ENCODE measurements around the gene SETD1A. TPM values are rescaled to one million over a fixed set of nuclear protein-coding genes. Genes with fewer than 3 reads are reported as not detected.
A peak's percentile ranks its signal among the peaks of the same experiment; 100 is the strongest.

Gene SETD1A
- total and polyA plus RNA-seq, 9 of the 15 experiments (the other 6 are each of a cell fraction or from before 2014, with no cell fraction given), result 0.08 to 36.0 (median 4.2) TPM

- TF ChIP-seq TCF15 (CRISPR knock-in tag; IDR thresholded peaks at IDR 0.05) (no peak), NR2C1 (IDR thresholded peaks at IDR 0.05) (no peak), NR2C1 (tag; IDR thresholded peaks at IDR 0.05) (peak; percentile 51; the same call in 1 of the 2 replicates), BDP1 (IDR thresholded peaks at IDR 0.05; ENCODE audit: insufficient read depth, insufficient read length) (no peak), TFAP4 (CRISPR knock-in tag; IDR thresholded peaks at IDR 0.05; ENCODE audit: borderline replicate concordance) (peak; percentile 59; the same call in 1 of the 2 replicates), CUX1 (CRISPR knock-in tag; IDR thresholded peaks at IDR 0.05) (no peak), CREB3L1 (IDR thresholded peaks at IDR 0.05; ENCODE audit: borderline replicate concordance, low read depth) (peak; percentile 54; the same call in 1 of the 2 replicates), FOXJ2 (tag; IDR thresholded peaks at IDR 0.05) (no peak), POU5F1 (IDR thresholded peaks at IDR 0.05; ENCODE audit: borderline replicate concordance, low read depth, low read length, partially characterized antibody) (peak; percentile 38), YY1 (IDR thresholded peaks at IDR 0.05; ENCODE audit: borderline replicate concordance in 1 of 3, control insufficient read depth in 1 of 3, extremely low read depth in 1 of 3, insufficient read depth in 3 of 3, insufficient read length in 1 of 3, insufficient replicate concordance in 2 of 3, low read depth in 1 of 3, low read length in 2 of 3) (peak in 1 of 3 experiments; percentile 13), ATF2 (CRISPR knock-in tag; IDR thresholded peaks at IDR 0.05) (no peak), ZNF699 (CRISPR knock-in tag; IDR thresholded peaks at IDR 0.05; ENCODE audit: insufficient replicate concordance) (no peak), SIN3A (IDR thresholded peaks at IDR 0.05; ENCODE audit: borderline replicate concordance in 2 of 2, control insufficient read depth in 1 of 2, low read depth in 2 of 2, low read length in 2 of 2) (peak in 1 of 2 experiments; percentile 71; a peak in 1 of 4 replicates)
Observed at GRCh38 chr16:31033709-31034492, 76.3 kb downstream of the SETD1A start (continued).
